ENCODE results near the gene ADAM22.

DNA sequence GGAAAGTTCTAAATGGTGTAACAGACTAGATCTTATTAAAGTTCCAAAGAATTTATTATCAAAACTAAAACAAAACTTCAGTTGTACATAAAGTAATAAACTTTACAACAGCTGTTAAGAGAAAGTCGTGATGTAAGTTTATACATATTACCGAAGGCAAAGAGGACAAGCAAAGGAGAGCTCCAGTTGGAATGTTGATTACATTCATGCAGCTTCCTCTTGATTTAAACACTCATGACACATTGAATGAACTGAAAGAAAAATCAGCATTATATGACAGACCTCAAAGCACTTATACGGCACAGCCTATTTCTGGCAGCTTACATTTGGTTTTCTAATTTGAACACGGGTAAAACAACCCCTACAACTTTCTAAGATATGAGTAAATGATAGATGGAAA is 272.2 kb downstream of the ADAM22 start:
- TF ChIP-seq POLR2A (IDR thresholded peaks at IDR 0.05): no peak
- TF ChIP-seq, protein P1, sequence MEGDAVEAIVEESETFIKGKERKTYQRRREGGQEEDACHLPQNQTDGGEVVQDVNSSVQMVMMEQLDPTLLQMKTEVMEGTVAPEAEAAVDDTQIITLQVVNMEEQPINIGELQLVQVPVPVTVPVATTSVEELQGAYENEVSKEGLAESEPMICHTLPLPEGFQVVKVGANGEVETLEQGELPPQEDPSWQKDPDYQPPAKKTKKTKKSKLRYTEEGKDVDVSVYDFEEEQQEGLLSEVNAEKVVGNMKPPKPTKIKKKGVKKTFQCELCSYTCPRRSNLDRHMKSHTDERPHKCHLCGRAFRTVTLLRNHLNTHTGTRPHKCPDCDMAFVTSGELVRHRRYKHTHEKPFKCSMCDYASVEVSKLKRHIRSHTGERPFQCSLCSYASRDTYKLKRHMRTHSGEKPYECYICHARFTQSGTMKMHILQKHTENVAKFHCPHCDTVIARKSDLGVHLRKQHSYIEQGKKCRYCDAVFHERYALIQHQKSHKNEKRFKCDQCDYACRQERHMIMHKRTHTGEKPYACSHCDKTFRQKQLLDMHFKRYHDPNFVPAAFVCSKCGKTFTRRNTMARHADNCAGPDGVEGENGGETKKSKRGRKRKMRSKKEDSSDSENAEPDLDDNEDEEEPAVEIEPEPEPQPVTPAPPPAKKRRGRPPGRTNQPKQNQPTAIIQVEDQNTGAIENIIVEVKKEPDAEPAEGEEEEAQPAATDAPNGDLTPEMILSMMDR (IDR thresholded peaks at IDR 0.05): no peak
